Measurements from ENCODE around the gene CPN1. TPM values are rescaled to one million over a fixed set of nuclear protein-coding genes. Genes with fewer than 3 reads are reported as not detected.

Gene CPN1
- total and polyA plus RNA-seq, 2 donors (not counting 3 experiments of a cell fraction or from before 2014, with no cell fraction given), result not detected

DNA sequence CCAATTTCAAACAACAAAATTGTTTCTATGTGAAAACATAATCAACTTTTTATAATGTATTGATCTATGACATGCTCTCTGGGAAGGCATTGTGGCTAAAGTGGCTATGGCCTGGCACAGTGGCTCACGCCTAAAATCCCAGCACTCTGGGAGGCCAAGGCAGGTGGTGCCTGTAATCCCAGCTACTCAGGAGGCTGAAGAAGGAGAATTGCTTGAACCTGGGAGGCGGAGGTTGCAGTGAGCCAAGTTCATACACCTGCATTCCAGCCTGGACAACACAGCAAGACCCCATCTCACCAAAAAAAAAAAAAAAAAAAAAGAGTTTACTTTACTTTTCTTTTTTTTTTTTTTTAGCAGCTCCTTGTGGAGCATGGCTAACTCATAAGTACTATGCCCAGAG lies 38.9 kb upstream of the CPN1 start:
- no peak overlapping the region for H2AFZ ChIP-seq (ENCODE audit: low read depth, low read length)
- TF ChIP-seq FOS (IDR thresholded peaks at IDR 0.05; ENCODE audit: borderline replicate concordance, insufficient read depth, low read length), result no peak
- TF ChIP-seq, protein P1, sequence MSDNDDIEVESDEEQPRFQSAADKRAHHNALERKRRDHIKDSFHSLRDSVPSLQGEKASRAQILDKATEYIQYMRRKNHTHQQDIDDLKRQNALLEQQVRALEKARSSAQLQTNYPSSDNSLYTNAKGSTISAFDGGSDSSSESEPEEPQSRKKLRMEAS (IDR thresholded peaks at IDR 0.05; ENCODE audit: insufficient read depth, insufficient read length), result no peak
- TF ChIP-seq, protein P2, sequence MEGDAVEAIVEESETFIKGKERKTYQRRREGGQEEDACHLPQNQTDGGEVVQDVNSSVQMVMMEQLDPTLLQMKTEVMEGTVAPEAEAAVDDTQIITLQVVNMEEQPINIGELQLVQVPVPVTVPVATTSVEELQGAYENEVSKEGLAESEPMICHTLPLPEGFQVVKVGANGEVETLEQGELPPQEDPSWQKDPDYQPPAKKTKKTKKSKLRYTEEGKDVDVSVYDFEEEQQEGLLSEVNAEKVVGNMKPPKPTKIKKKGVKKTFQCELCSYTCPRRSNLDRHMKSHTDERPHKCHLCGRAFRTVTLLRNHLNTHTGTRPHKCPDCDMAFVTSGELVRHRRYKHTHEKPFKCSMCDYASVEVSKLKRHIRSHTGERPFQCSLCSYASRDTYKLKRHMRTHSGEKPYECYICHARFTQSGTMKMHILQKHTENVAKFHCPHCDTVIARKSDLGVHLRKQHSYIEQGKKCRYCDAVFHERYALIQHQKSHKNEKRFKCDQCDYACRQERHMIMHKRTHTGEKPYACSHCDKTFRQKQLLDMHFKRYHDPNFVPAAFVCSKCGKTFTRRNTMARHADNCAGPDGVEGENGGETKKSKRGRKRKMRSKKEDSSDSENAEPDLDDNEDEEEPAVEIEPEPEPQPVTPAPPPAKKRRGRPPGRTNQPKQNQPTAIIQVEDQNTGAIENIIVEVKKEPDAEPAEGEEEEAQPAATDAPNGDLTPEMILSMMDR (IDR thresholded peaks at IDR 0.05; ENCODE audit: extremely low read depth in 1 of 2, insufficient read depth in 1 of 2, low read depth in 1 of 2, low read length in 2 of 2), result no peak
- TF ChIP-seq JUN (IDR thresholded peaks at IDR 0.05; ENCODE audit: borderline replicate concordance, insufficient read depth, insufficient read length, low read depth), result no peak
- no peak for TF ChIP-seq EZH2 (IDR thresholded peaks at IDR 0.05; ENCODE audit: borderline replicate concordance, low read depth, low read length, severe bottlenecking)
- no peak for TF ChIP-seq MYC (IDR thresholded peaks at IDR 0.05; ENCODE audit: low read depth, low read length)
- no peak for TF ChIP-seq GATA2 (IDR thresholded peaks at IDR 0.05; ENCODE audit: insufficient read depth, insufficient read length, low read depth, low read length)
- no peak for TF ChIP-seq POLR2AphosphoS5 (IDR thresholded peaks at IDR 0.05; ENCODE audit: insufficient read depth, low read depth, low read length)
- no peak for TF ChIP-seq POLR2A (IDR thresholded peaks at IDR 0.05; ENCODE audit: low read depth, low read length)
- H3K36me3 ChIP-seq (ENCODE audit: control insufficient read depth in 2 of 2, extremely low read depth in 1 of 2, insufficient read depth in 2 of 2, low read length in 2 of 2), result no peaks in the 10 kb centered on the region
- H3K4me2 ChIP-seq (ENCODE audit: insufficient read depth, low read length), result no peak overlapping the region
- H3K4me3 ChIP-seq (replicated peaks in 1 of 3; ENCODE audit: insufficient read depth in 1 of 3, low read depth in 1 of 3, low read length in 3 of 3), result no peak overlapping the region
- no peaks in the 10 kb centered on the region for H3K4me1 ChIP-seq (ENCODE audit: control insufficient read depth, extremely low read depth, insufficient read depth, low read length)
- H3K27ac ChIP-seq (ENCODE audit: insufficient read depth, low read depth, low read length), result no peak overlapping the region
- BruUV-seq (replicated peaks), result no TSS peak
- intact Hi-C loops (cut with micrococcal nuclease), result no loop called here
- H3K79me2 ChIP-seq (ENCODE audit: control insufficient read depth, insufficient read depth, low read length), result no peaks in the 10 kb centered on the region
- peaks cover 3% of the 10 kb centered on the region for H3K9me1 ChIP-seq (replicated peaks; ENCODE audit: control insufficient read depth, extremely low read depth, insufficient read depth, low read length)
- H4K20me1 ChIP-seq (replicated peaks; ENCODE audit: control insufficient read depth, extremely low read depth, insufficient read depth, low read length), result no peaks in the 10 kb centered on the region
- H3K27me3 ChIP-seq (ENCODE audit: control insufficient read depth in 2 of 2, insufficient read depth in 2 of 2, low read length in 2 of 2), result peaks cover 3 to 5% of the 10 kb centered on the region in 2 experiments
- FAIRE-seq, result no peak
- CTCF ChIA-PET, result interaction anchor here (0.8 kb wide), 1 partner anchor 9 kb away, joined by 3 read pairs; no protein-coding TSS in a partner anchor
- POLR2A ChIA-PET, result no interaction called here
- no peak for DNase-seq (ENCODE audit: low read depth, low spot score)
- H3K9me3 ChIP-seq (replicated peaks; ENCODE audit: control insufficient read depth, insufficient read depth, low read length), result no peaks in the 10 kb centered on the region
- no peak overlapping the region for H3K9ac ChIP-seq (replicated peaks; ENCODE audit: extremely low read depth, insufficient read depth, low read length)
- dilution Hi-C loops (cut with MboI; ENCODE audit: extremely low pct_ligation_motif_present, low sequenced_read_pairs), result no loop called here
